CD14-positive monocyte (primary cell): ENCODE results near the gene ANKIB1. TPM values are rescaled to one million over a fixed set of nuclear protein-coding genes. Genes with fewer than 3 reads are reported as not detected.

Experiments used
- DNase-seq, 3 donors: peaks; one replicate each; pipeline ENCODE4 v3.0.0-alpha.2; 2011 to 2022
- H2AFZ ChIP-seq: 2 replicates; pipeline ENCODE4 v1.6.0; 2012; ENCODE audit warnings: mild to moderate bottlenecking, low read depth, low read length, inconsistent platforms; ENCODE audit not compliant: insufficient read depth, poor library complexity, severe bottlenecking
- H3K27ac ChIP-seq, 2 donors: 1 replicate in 1 of 2; 2 replicates in 1 of 2; pipeline ENCODE4 v1.5.1; 2012 to 2013; ENCODE audit warnings: low read length in 2 of 2, control low read depth in 1 of 2, inconsistent platforms in 1 of 2, low read depth in 1 of 2, mild to moderate bottlenecking in 1 of 2
- H3K27me3 ChIP-seq, 2 donors: one replicate each; pipeline versions ENCODE4 v1.6.0 to v1.6.1; 2011 to 2013; ENCODE audit warnings: low read length in 2 of 2; ENCODE audit not compliant: control insufficient read depth in 2 of 2, insufficient read depth in 2 of 2
- H3K36me3 ChIP-seq, 2 donors: replicated peaks in 1 of 2; 1 replicate in 1 of 2; 2 replicates in 1 of 2; pipeline versions ENCODE4 v1.5.1 to v1.6.1; 2012 to 2013; ENCODE audit warnings: low read length in 2 of 2, control low read depth in 1 of 2, inconsistent platforms in 1 of 2, mild to moderate bottlenecking in 1 of 2; ENCODE audit not compliant: insufficient read depth in 2 of 2, control insufficient read depth in 1 of 2
- H3K4me1 ChIP-seq, 2 donors: 1 replicate in 1 of 2; 2 replicates in 1 of 2; pipeline versions ENCODE4 v1.5.1 to v1.6.1; 2012 to 2013; ENCODE audit warnings: low read length in 2 of 2, control low read depth in 1 of 2, inconsistent platforms in 1 of 2, mild to moderate bottlenecking in 1 of 2, moderate library complexity in 1 of 2; ENCODE audit not compliant: insufficient read depth in 2 of 2, control insufficient read depth in 1 of 2
- H3K4me2 ChIP-seq: replicated peaks from 2 replicates; pipeline ENCODE3; 2012; ENCODE audit warnings: low read length, moderate library complexity, mild to moderate bottlenecking; ENCODE audit not compliant: poor library complexity, severe bottlenecking; ENCODE audit errors: extremely low read depth
- H3K4me3 ChIP-seq, 3 experiments: fragments of 200-600 bp in 1 of 3; sonication (generic) in 1 of 3; replicated peaks in 1 of 3; 1 replicate in 2 of 3; 2 replicates in 1 of 3; pipeline ENCODE4 v1.5.1; 2011 to 2013; ENCODE audit warnings: low read length in 3 of 3, mild to moderate bottlenecking in 3 of 3, control low read depth in 2 of 3, low read depth in 2 of 3, inconsistent platforms in 1 of 3, moderate library complexity in 1 of 3
- H3K79me2 ChIP-seq: 2 replicates; pipeline ENCODE4 v1.6.0; 2012; ENCODE audit warnings: mild to moderate bottlenecking, control low read depth, inconsistent platforms, low read length, moderate library complexity; ENCODE audit not compliant: insufficient read depth
- H3K9ac ChIP-seq: 2 replicates; pipeline ENCODE4 v1.6.0; 2017; ENCODE audit warnings: low read length, mild to moderate bottlenecking; ENCODE audit not compliant: insufficient read depth, poor library complexity, severe bottlenecking
- H3K9me3 ChIP-seq, 2 donors: replicated peaks in 1 of 2; 1 replicate in 1 of 2; 2 replicates in 1 of 2; pipeline versions ENCODE4 v1.5.1 to v1.6.1; 2012 to 2013; ENCODE audit warnings: low read length in 2 of 2, control low read depth in 1 of 2; ENCODE audit not compliant: control insufficient read depth in 1 of 2, insufficient read depth in 1 of 2
- H4K20me1 ChIP-seq: 2 replicates; pipeline ENCODE4 v1.6.0; 2012; ENCODE audit warnings: mild to moderate bottlenecking, low read length, control low read depth, moderate library complexity; ENCODE audit not compliant: insufficient read depth
- H3K27ac Mint-ChIP-seq, 7 donors: one replicate each; pipeline ENCODE4 v1.8.0; 2020; ENCODE audit warnings: mild to moderate bottlenecking in 7 of 7, mixed read lengths in 7 of 7, moderate library complexity in 6 of 7, inconsistent platforms in 2 of 7
- H3K27me3 Mint-ChIP-seq, 3 donors: one replicate each; pipeline ENCODE4 v1.8.0; 2021 to 2022; ENCODE audit warnings: low read depth in 3 of 3, mild to moderate bottlenecking in 3 of 3, mixed read lengths in 3 of 3, moderate library complexity in 3 of 3, inconsistent platforms in 1 of 3
- H3K36me3 Mint-ChIP-seq, 2 donors: one replicate each; pipeline ENCODE4 v1.8.0; 2020; ENCODE audit warnings: mixed read lengths in 2 of 2, inconsistent platforms in 1 of 2, mild to moderate bottlenecking in 1 of 2
- H3K4me1 Mint-ChIP-seq: one replicate; pipeline ENCODE4 v1.8.0; 2020; ENCODE audit warnings: mild to moderate bottlenecking, mixed read lengths
- H3K4me3 Mint-ChIP-seq, 2 donors: one replicate each; pipeline ENCODE4 v1.8.0; 2020; ENCODE audit warnings: mild to moderate bottlenecking in 2 of 2, mixed read lengths in 2 of 2, moderate library complexity in 1 of 2
- H3K9me3 Mint-ChIP-seq, 7 donors: one replicate each; pipeline ENCODE4 v1.8.0; 2020 to 2022; ENCODE audit warnings: mixed read lengths in 7 of 7, mild to moderate bottlenecking in 6 of 7, moderate library complexity in 6 of 7, inconsistent platforms in 2 of 7
- WGBS: methylation state at CpG from one replicate; pipeline ENCODE4 v1.1.5; 2013; ENCODE audit warnings: missing lambda C conversion rate; ENCODE audit not compliant: insufficient coverage; 5-methylcytosine and 5-hydroxymethylcytosine counted together
- intact Hi-C, 2 donors: fragments of 100-400 bp; cut with micrococcal nuclease; formaldehyde crosslinking; loops; one replicate each; pipeline versions ENCODE4 v1.15.0 to v1.15.1; 2023
- polyA plus RNA-seq, 3 donors: library from polyadenylated mRNA; depleted of rRNA in 1 of 3; unstranded in 2 of 3; stranded (reverse) in 1 of 3; fragments of 300-500 nt in 2 of 3; fragments of >200 nt in 1 of 3; fragmentation: Illumina TruSeq in 2 of 3; gene quantifications; 1 replicate in 2 of 3; 2 replicates in 1 of 3; pipeline ENCODE4 v1.2.3, GENCODE V29; 2012 to 2021
- TF ChIP-seq, protein P1 (sequence below): fragments of 200-600 bp; IDR thresholded peaks from one replicate; pipeline ENCODE4 v1.8.0; 2022; ENCODE audit warnings: antibody characterized with exemption, mild to moderate bottlenecking

Gene ANKIB1
- polyA plus RNA-seq, 3 donors = 4.8 to 16.8 (median 5.7) TPM

DNA sequence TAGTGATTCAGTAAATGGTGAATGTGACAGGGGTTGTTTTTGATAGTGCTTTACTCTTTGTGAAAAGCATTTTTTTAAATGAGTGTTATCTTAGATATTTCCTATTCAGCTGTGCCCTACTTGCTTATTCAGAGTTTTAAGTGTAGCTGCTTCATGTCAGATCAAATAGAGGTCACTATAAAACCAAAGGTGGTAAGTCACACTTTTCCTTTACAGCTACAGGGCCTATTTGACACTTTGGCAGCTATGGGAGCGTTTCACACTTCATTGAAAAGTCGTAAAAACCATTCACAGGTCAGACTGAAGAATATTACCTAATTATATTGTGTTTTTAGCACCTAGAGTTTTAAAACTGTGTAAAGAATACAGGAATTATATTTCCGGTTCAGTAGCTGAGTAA, 67.3 kb downstream of the ANKIB1 start:
- Mint-ChIP-seq H3K27ac (no peak overlapping the region), H3K4me1 (no peaks in the 10 kb centered on the region), H3K4me3 (no peak overlapping the region), H3K27me3 (no peaks in the 10 kb centered on the region), H3K36me3 (peaks cover 5 to 12% of the 10 kb centered on the region in 2 donors), H3K9me3 (peaks cover 0 to 1% (median 0%) of the 10 kb centered on the region in 7 donors)
- intact Hi-C loops = no loop called here
- no peak overlapping the region for H3K9ac ChIP-seq
- no peaks in the 10 kb centered on the region for H4K20me1 ChIP-seq
- H3K27ac ChIP-seq = no peak overlapping the region
- no peak overlapping the region for H3K4me3 ChIP-seq
- H2AFZ ChIP-seq = no peak overlapping the region
- H3K9me3 ChIP-seq = no peaks in the 10 kb centered on the region
- H3K4me2 ChIP-seq = no peak overlapping the region
- peaks cover 3 to 7% of the 10 kb centered on the region in 2 donors for H3K36me3 ChIP-seq
- DNase-seq = no peak
- no CpG with 5 or more reads among the region's 3 CpGs for WGBS
- no peaks in the 10 kb centered on the region for H3K27me3 ChIP-seq
- TF ChIP-seq, protein P1, sequence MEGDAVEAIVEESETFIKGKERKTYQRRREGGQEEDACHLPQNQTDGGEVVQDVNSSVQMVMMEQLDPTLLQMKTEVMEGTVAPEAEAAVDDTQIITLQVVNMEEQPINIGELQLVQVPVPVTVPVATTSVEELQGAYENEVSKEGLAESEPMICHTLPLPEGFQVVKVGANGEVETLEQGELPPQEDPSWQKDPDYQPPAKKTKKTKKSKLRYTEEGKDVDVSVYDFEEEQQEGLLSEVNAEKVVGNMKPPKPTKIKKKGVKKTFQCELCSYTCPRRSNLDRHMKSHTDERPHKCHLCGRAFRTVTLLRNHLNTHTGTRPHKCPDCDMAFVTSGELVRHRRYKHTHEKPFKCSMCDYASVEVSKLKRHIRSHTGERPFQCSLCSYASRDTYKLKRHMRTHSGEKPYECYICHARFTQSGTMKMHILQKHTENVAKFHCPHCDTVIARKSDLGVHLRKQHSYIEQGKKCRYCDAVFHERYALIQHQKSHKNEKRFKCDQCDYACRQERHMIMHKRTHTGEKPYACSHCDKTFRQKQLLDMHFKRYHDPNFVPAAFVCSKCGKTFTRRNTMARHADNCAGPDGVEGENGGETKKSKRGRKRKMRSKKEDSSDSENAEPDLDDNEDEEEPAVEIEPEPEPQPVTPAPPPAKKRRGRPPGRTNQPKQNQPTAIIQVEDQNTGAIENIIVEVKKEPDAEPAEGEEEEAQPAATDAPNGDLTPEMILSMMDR = no peak
- no peaks in the 10 kb centered on the region for H3K4me1 ChIP-seq
- no peaks in the 10 kb centered on the region for H3K79me2 ChIP-seq

DNA sequence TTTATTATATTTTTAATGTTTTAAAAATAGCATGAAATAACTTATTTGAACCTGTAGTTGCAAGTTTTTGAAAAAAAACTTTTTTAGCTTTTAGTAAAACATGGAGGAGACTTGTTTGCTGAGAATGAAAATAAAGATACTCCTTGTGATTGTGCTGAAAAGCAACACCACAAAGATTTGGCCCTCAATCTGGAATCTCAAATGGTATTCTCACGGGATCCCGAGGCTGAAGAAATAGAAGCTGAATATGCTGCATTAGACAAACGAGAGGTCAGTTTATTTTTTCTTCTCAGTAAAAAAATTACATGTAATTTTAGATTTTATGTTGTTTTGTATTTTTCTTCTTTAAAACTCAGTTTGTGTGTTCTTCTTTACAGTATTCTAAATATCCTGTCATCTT, 73.5 kb downstream of the ANKIB1 start:
- no CpG with 5 or more reads among the region's 3 CpGs for WGBS
- H3K27me3 ChIP-seq = no peaks in the 10 kb centered on the region
- H2AFZ ChIP-seq = no peak overlapping the region
- Mint-ChIP-seq H3K4me1 (no peaks in the 10 kb centered on the region), H3K4me3 (no peak overlapping the region), H3K9me3 (no peaks in the 10 kb centered on the region), H3K27ac (no peak overlapping the region), H3K36me3 (peaks cover 15 to 18% of the 10 kb centered on the region in 2 donors), H3K27me3 (no peaks in the 10 kb centered on the region)
- DNase-seq = no peak
- H3K9me3 ChIP-seq = no peaks in the 10 kb centered on the region
- intact Hi-C loops = no loop called here
- TF ChIP-seq, protein P1 = no peak
- no peak overlapping the region for H3K4me2 ChIP-seq
- no peaks in the 10 kb centered on the region for H3K79me2 ChIP-seq
- H3K27ac ChIP-seq = no peak overlapping the region
- H4K20me1 ChIP-seq = no peaks in the 10 kb centered on the region
- H3K9ac ChIP-seq = no peak overlapping the region
- H3K36me3 ChIP-seq = peaks cover 5 to 19% of the 10 kb centered on the region in 2 donors
- no peak overlapping the region for H3K4me3 ChIP-seq
- H3K4me1 ChIP-seq = no peaks in the 10 kb centered on the region
